Natural killer cell treated with Interleukin-12 subunit alpha and Interleukin-12 subunit beta and Interleukin-15 and Interleukin-18, amount 100 ng/mL, for 72 hours (primary cell): ENCODE measurements around the gene REPS1. TPM values are rescaled to one million over a fixed set of nuclear protein-coding genes. Genes with fewer than 3 reads are reported as not detected.

ENCODE experiments used
- ATAC-seq, 2 donors: fragments of 150-1000 bp; cut with Tn5 transposase in 1 of 2; sonication (Bioruptor Pico), chemical (Tn5 transposase) in 1 of 2; 2 replicates each; pipeline ENCODE4 v1.10.0; 2021
- DNase-seq: peaks from one replicate; pipeline ENCODE4 v3.0.0; 2022; ENCODE audit warnings: low spot score
- H3K27ac Mint-ChIP-seq, 2 donors: 1 replicate in 1 of 2; 2 replicates in 1 of 2; pipeline ENCODE4 v1.8.0; 2022; ENCODE audit warnings: mixed read lengths in 2 of 2, mild to moderate bottlenecking in 1 of 2, moderate library complexity in 1 of 2
- H3K27me3 Mint-ChIP-seq, 2 donors: 1 replicate in 1 of 2; 2 replicates in 1 of 2; pipeline ENCODE4 v1.8.0; 2022; ENCODE audit warnings: mixed read lengths in 2 of 2
- H3K36me3 Mint-ChIP-seq: one replicate; pipeline ENCODE4 v1.8.0; 2022; ENCODE audit warnings: mixed read lengths
- H3K4me1 Mint-ChIP-seq, 2 donors: 1 replicate in 1 of 2; 2 replicates in 1 of 2; pipeline ENCODE4 v1.8.0; 2022; ENCODE audit warnings: low read depth in 2 of 2, mixed read lengths in 2 of 2, mild to moderate bottlenecking in 1 of 2
- H3K4me3 Mint-ChIP-seq: one replicate; pipeline ENCODE4 v1.8.0; 2022; ENCODE audit warnings: mixed read lengths
- H3K9me3 Mint-ChIP-seq: 2 replicates; pipeline ENCODE4 v1.8.0; 2022; ENCODE audit warnings: mixed read lengths
- total RNA-seq, 2 donors: library from RNA; stranded (reverse); gene quantifications; one replicate each; pipeline ENCODE4 v1.2.3, GENCODE V29; 2022

REPS1 gene
- total RNA-seq, 2 donors from 2014 or later, result 43.4 to 68.6 TPM

- DNase-seq, result no peak
- no peaks in the 10 kb centered on the region for H3K9me3 Mint-ChIP-seq
- no peak overlapping the region for H3K27ac Mint-ChIP-seq
- ATAC-seq, result no peak
- H3K4me3 Mint-ChIP-seq, result no peak overlapping the region
- no peaks in the 10 kb centered on the region for H3K36me3 Mint-ChIP-seq
- peaks cover 5 to 9% of the 10 kb centered on the region in 2 donors for H3K27me3 Mint-ChIP-seq
- H3K4me1 Mint-ChIP-seq, result peaks cover 6 to 9% of the 10 kb centered on the region in 2 donors
Measured at GRCh38 chr6:138991206-138991605, 3.2 kb upstream of the REPS1 start.

GRCh38 chr6:138989098-138989983 lies 1.3 kb upstream of the REPS1 start:
- ATAC-seq (no peak), DNase-seq (no peak)
- no peaks in the 10 kb centered on the region for H3K9me3 Mint-ChIP-seq
- peak overlapping the region; percentile 74 to 84 for H3K27ac Mint-ChIP-seq
- H3K27me3 Mint-ChIP-seq, result peaks cover 5 to 9% of the 10 kb centered on the region in 2 donors
- no peaks in the 10 kb centered on the region for H3K36me3 Mint-ChIP-seq
- H3K4me1 Mint-ChIP-seq, result peaks cover 9 to 10% of the 10 kb centered on the region in 2 donors
- peak overlapping the region; percentile 85 for H3K4me3 Mint-ChIP-seq

- Mint-ChIP-seq H3K9me3 (no peaks in the 10 kb centered on the region), H3K27ac (peak overlapping the region; percentile 74 to 84), H3K4me3 (peak overlapping the region; percentile 85), H3K36me3 (no peaks in the 10 kb centered on the region), H3K27me3 (peaks cover 5 to 9% of the 10 kb centered on the region in 2 donors), H3K4me1 (peaks cover 9 to 10% of the 10 kb centered on the region in 2 donors)
- DNase-seq (no peak), ATAC-seq (peak in 1 of 2 donors; percentile 4)
Measured at GRCh38 chr6:138988469-138988834, 399 bp upstream of the REPS1 start.

DNA sequence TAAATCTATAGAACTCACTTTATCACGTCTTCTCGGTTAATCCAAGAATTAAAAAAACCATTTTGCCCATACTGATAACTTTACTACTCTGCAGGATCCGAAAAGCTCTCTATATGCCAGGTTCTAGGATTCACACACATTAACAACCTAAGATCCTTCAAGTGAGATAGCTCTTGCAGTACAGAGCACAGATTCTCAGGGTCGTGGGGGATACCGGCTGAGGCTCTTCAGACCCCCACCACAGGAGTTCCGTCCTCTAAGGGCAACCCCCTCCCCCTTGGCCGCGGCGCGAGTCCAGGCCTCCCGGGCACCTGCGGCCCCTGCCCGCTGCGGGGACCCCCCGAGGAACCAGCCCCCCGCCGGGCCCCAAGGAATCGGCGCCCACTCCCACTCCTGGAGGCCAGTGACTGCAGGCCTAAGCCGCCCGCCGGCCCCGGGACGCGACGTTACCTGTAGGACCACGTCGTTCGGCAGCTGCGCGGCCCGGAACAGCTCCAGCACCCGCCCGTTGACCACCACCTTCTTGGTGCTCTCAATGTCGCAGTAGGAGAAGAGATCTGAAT lies 892 bp downstream of the REPS1 start:
- no peaks in the 10 kb centered on the region for H3K9me3 Mint-ChIP-seq
- no peaks in the 10 kb centered on the region for H3K36me3 Mint-ChIP-seq
- peak overlapping the region; percentile 85 for H3K4me3 Mint-ChIP-seq
- peak overlapping the region; percentile 29 to 80 for H3K27ac Mint-ChIP-seq
- H3K27me3 Mint-ChIP-seq, result peaks cover 1 to 2% of the 10 kb centered on the region in 2 donors
- peaks cover 9 to 10% of the 10 kb centered on the region in 2 donors for H3K4me1 Mint-ChIP-seq
- no peak for ATAC-seq
- DNase-seq, result peak; percentile 61

- H3K9me3 Mint-ChIP-seq, result no peaks in the 10 kb centered on the region
- H3K27me3 Mint-ChIP-seq, result peaks cover 0 to 2% of the 10 kb centered on the region in 2 donors
- ATAC-seq (no peak), DNase-seq (no peak)
- no peaks in the 10 kb centered on the region for H3K36me3 Mint-ChIP-seq
- H3K4me3 Mint-ChIP-seq, result peak overlapping the region; percentile 85
- H3K27ac Mint-ChIP-seq, result peak overlapping the region; percentile 29 to 80
- peaks cover 11 to 13% of the 10 kb centered on the region in 2 donors for H3K4me1 Mint-ChIP-seq
Measured at GRCh38 chr6:138986578-138986977, 1.5 kb downstream of the REPS1 start.

DNA sequence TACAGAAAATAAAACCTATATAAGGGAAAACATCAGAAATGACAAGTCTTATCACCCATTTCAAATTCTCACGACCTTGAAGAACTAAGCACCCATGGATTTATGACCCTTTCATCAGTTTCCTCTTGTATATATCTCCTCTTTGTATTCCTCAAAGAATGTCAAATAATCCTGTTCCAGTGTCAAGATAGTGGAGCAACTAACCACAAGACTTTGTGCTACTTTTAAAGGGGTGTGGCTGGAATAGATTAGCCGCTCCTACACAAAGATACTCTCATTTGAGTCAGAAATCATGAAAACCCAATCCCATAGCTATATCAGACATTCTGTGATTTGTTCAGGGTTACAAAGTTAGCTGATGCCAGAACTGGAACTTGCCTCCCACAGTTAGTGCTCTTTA lies 6.6 kb downstream of the REPS1 start:
- no peak for ATAC-seq

DNA sequence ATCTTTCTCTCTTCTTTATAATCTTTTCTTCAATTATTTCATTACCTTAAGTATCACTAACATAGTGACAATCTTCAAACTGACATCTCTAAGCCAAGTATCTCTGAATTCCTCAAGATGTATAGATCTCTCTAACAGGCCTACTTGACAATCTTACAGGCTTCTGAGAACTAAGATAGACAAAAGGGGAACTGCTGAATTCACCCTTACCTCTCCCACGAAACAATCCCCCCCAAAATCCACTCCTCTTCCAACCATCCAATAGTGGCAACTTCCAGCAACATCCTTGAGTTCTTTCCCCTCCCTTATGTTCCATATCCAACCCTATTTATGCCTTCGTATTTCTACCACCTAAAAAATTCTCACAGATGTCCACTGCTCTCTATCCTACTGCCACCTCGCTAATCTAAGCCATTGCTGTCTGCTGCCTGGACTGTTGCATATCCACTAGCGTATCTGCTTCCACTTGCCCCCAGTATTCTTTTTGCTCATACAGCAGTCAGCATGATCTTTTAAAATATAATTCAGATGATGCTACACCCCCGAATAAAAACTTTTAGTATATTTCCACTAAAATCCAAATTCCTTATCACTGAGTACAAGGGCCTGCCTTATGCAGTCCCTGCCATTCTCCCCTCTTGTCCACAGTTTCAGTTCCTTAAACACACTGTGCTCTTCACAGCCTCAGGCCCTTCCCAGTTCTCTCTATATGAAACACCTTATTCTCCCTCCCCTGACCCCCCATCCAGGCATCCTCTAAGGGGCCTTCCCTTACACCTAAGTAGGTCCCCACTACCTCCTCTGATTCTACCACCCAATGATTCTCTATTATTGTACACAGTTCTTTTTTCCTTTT lies 8.0 kb downstream of the REPS1 start:
- Mint-ChIP-seq H3K4me3 (no peak overlapping the region), H3K27me3 (no peaks in the 10 kb centered on the region), H3K27ac (peak overlapping the region in 1 of 2 donors; percentile 6), H3K4me1 (peaks cover 28 to 39% of the 10 kb centered on the region in 2 donors), H3K36me3 (no peaks in the 10 kb centered on the region), H3K9me3 (no peaks in the 10 kb centered on the region)
- no peak for ATAC-seq
- no peak for DNase-seq

More for the DNA sequence above, 6.6 kb downstream of the REPS1 start:
- Mint-ChIP-seq H3K9me3 (no peaks in the 10 kb centered on the region), H3K27me3 (no peaks in the 10 kb centered on the region), H3K4me1 (peaks cover 29 to 38% of the 10 kb centered on the region in 2 donors), H3K27ac (no peak overlapping the region), H3K4me3 (no peak overlapping the region), H3K36me3 (no peaks in the 10 kb centered on the region)
- DNase-seq, result no peak

DNA sequence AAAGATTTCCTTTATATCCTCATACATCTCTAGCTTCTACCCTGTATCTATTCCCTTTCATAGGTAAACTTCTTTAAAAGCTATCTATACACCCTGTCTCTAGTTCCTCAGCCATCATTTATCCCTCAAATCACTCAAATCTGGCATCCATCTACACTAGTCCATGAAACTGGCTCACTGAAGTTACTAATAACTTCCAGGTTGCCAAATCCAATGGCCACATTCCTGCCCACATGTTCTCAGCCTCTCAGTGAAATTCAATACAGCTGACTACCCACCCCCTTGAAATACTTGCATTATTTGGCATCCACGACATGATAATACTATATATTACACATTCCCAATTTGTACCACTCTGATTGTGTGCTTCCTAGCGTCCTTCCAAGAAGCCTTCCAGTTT lies 8.7 kb downstream of the REPS1 start:
- ATAC-seq (no peak), DNase-seq (no peak)
- Mint-ChIP-seq H3K27me3 (no peaks in the 10 kb centered on the region), H3K27ac (peak overlapping the region in 1 of 2 donors; percentile 6), H3K9me3 (no peaks in the 10 kb centered on the region), H3K4me1 (peaks cover 30 to 42% of the 10 kb centered on the region in 2 donors), H3K4me3 (no peak overlapping the region), H3K36me3 (no peaks in the 10 kb centered on the region)

GRCh38 chr6:138978229-138978628 lies 9.8 kb downstream of the REPS1 start:
- H3K27ac Mint-ChIP-seq, result no peak overlapping the region
- H3K27me3 Mint-ChIP-seq, result no peaks in the 10 kb centered on the region
- no peaks in the 10 kb centered on the region for H3K36me3 Mint-ChIP-seq
- H3K4me3 Mint-ChIP-seq, result no peak overlapping the region
- H3K4me1 Mint-ChIP-seq, result peaks cover 37 to 49% of the 10 kb centered on the region in 2 donors
- no peak for ATAC-seq
- H3K9me3 Mint-ChIP-seq, result no peaks in the 10 kb centered on the region
- no peak for DNase-seq

- Mint-ChIP-seq H3K4me3 (no peak overlapping the region), H3K36me3 (no peaks in the 10 kb centered on the region), H3K4me1 (peaks cover 41 to 54% of the 10 kb centered on the region in 2 donors), H3K27me3 (no peaks in the 10 kb centered on the region), H3K9me3 (no peaks in the 10 kb centered on the region), H3K27ac (no peak overlapping the region)
- no peak for ATAC-seq
- no peak for DNase-seq
Measured at GRCh38 chr6:138977646-138978167, 10.3 kb downstream of the REPS1 start.

DNA sequence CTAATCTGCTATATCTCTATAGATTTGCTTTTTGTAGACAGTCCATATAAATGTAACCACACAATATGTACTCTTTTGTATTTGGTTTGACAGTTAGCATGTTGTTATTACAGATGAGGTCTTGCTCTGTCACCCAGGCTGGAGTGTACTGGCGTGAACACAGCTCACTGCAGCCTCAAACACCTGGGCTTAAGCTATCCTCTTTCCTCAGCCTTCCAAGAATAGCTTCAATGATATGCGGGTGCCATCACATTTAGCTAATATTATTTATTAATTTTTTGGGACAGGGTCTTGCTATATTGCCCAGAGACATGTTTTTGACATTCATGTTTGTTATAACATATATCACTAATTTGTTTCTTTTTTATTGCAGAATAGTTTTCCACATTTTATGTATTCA lies 10.8 kb downstream of the REPS1 start:
- no peaks in the 10 kb centered on the region for H3K27me3 Mint-ChIP-seq

GRCh38 chr6:138975815-138976214 lies 12.2 kb downstream of the REPS1 start:
- DNase-seq (no peak), ATAC-seq (no peak)
- peaks cover 53 to 65% of the 10 kb centered on the region in 2 donors for H3K4me1 Mint-ChIP-seq
- H3K36me3 Mint-ChIP-seq, result no peaks in the 10 kb centered on the region
- H3K4me3 Mint-ChIP-seq, result no peak overlapping the region
- H3K27ac Mint-ChIP-seq, result no peak overlapping the region
- no peaks in the 10 kb centered on the region for H3K9me3 Mint-ChIP-seq
- H3K27me3 Mint-ChIP-seq, result no peaks in the 10 kb centered on the region

More for the DNA sequence above, 10.8 kb downstream of the REPS1 start:
- Mint-ChIP-seq H3K4me3 (no peak overlapping the region), H3K9me3 (no peaks in the 10 kb centered on the region), H3K36me3 (no peaks in the 10 kb centered on the region), H3K27ac (no peak overlapping the region), H3K4me1 (peaks cover 43 to 57% of the 10 kb centered on the region in 2 donors)
- DNase-seq (no peak), ATAC-seq (no peak)

GRCh38 chr6:138973466-138974153 lies 14.4 kb downstream of the REPS1 start:
- peak overlapping the region in 1 of 2 donors; percentile 50 for H3K27ac Mint-ChIP-seq
- no peak for ATAC-seq
- H3K36me3 Mint-ChIP-seq, result no peaks in the 10 kb centered on the region
- DNase-seq, result no peak
- peaks cover 47 to 58% of the 10 kb centered on the region in 2 donors for H3K4me1 Mint-ChIP-seq
- H3K4me3 Mint-ChIP-seq, result no peak overlapping the region
- H3K9me3 Mint-ChIP-seq, result no peaks in the 10 kb centered on the region
- no peaks in the 10 kb centered on the region for H3K27me3 Mint-ChIP-seq
